H1 (cell line): ENCODE data around the gene RBM19. TPM values are rescaled to one million over a fixed set of nuclear protein-coding genes. Genes with fewer than 3 reads are reported as not detected.

ENCODE experiments used
- CTCF ChIA-PET: fragments of 300-600 bp; sonication (Branson Sonifier 250); formaldehyde crosslinking; loops from one replicate; lab custom pipeline; 2021; ENCODE audit not compliant: partially characterized antibody; lab: Charles Lee
- POLR2A ChIA-PET: fragments of 300-600 bp; sonication (Branson Sonifier 250); formaldehyde crosslinking; loops from one replicate; lab custom pipeline; 2021; ENCODE audit warnings: inconsistent platforms; ENCODE audit not compliant: partially characterized antibody; lab: Charles Lee
- DNase-seq, 2 experiments: peaks; one replicate each; pipeline versions ENCODE4 v3.0.0 to v3.0.0-alpha.2; 2010 to 2022; ENCODE audit warnings: low spot score in 2 of 2, low read depth in 1 of 2, mixed read lengths in 1 of 2
- FAIRE-seq: peaks from 2 replicates; lab custom pipeline; 2011; peaks lifted over from hg19 to GRCh38; lab: Jason Lieb, UNC
- H2AFZ ChIP-seq: 2 replicates; pipeline ENCODE4 v1.8.1; 2012; ENCODE audit warnings: low read length, inconsistent platforms
- H2AK5ac ChIP-seq: 2 replicates; pipeline ENCODE4 v1.6.1; 2013; ENCODE audit warnings: low read depth, low read length
- H2BK120ac ChIP-seq: replicated peaks from 2 replicates; pipeline ENCODE3; 2013; ENCODE audit warnings: low read depth, low read length, inconsistent platforms
- H2BK12ac ChIP-seq: 2 replicates; pipeline ENCODE4 v1.6.1; 2013; ENCODE audit warnings: low read depth, low read length
- H2BK15ac ChIP-seq: 2 replicates; pipeline ENCODE4 v1.6.1; 2013; ENCODE audit warnings: low read length
- H2BK20ac ChIP-seq: 2 replicates; pipeline ENCODE4 v1.6.1; 2013; ENCODE audit warnings: low read length
- H2BK5ac ChIP-seq: 2 replicates; pipeline ENCODE4 v1.6.1; 2013; ENCODE audit warnings: low read depth, low read length
- H3K14ac ChIP-seq: 2 replicates; pipeline ENCODE4 v1.6.1; 2013; ENCODE audit warnings: inconsistent platforms; ENCODE audit not compliant: insufficient read length
- H3K18ac ChIP-seq: 2 replicates; pipeline ENCODE4 v1.6.1; 2013; ENCODE audit warnings: low read length; ENCODE audit errors: extremely low read depth
- H3K23ac ChIP-seq: 2 replicates; pipeline ENCODE4 v1.6.1; 2013; ENCODE audit warnings: inconsistent platforms; ENCODE audit not compliant: insufficient read length
- H3K23me2 ChIP-seq: 2 replicates; pipeline ENCODE4 v1.6.1; 2013; ENCODE audit warnings: low read depth, low read length
- H3K27ac ChIP-seq: 2 replicates; pipeline ENCODE4 v1.6.1; 2011; ENCODE audit warnings: low read depth, low read length, inconsistent platforms
- H3K27me3 ChIP-seq, 4 experiments: replicated peaks in 1 of 4; 1 replicate in 1 of 4; 2 replicates in 3 of 4; pipeline versions ENCODE4 v1.6.1 to v1.8.1; 2011 to 2013; ENCODE audit warnings: low read length in 3 of 4, mild to moderate bottlenecking in 3 of 4, inconsistent platforms in 2 of 4, mixed read lengths in 2 of 4, moderate library complexity in 1 of 4; ENCODE audit not compliant: control insufficient read depth in 3 of 4, insufficient read depth in 3 of 4; ENCODE audit errors: extremely low read depth in 1 of 4
- H3K36me3 ChIP-seq, 4 experiments: 2 replicates each; pipeline versions ENCODE4 v1.6.1 to v1.8.1; 2011 to 2013; ENCODE audit warnings: mild to moderate bottlenecking in 4 of 4, low read length in 3 of 4, moderate library complexity in 2 of 4, control low read depth in 1 of 4, inconsistent platforms in 1 of 4; ENCODE audit not compliant: insufficient read depth in 4 of 4, control insufficient read depth in 2 of 4
- H3K4ac ChIP-seq: replicated peaks from 2 replicates; pipeline ENCODE3; 2013; ENCODE audit warnings: low read length, low read depth, mixed read lengths, inconsistent platforms; ENCODE audit not compliant: insufficient read length
- H3K4me1 ChIP-seq, 4 experiments: replicated peaks in 1 of 4; 1 replicate in 1 of 4; 2 replicates in 3 of 4; pipeline versions ENCODE4 v1.6.1 to v1.8.1; 2011 to 2013; ENCODE audit warnings: low read length in 3 of 4, inconsistent platforms in 2 of 4, mixed read lengths in 1 of 4; ENCODE audit not compliant: insufficient read depth in 4 of 4, control insufficient read depth in 3 of 4
- H3K4me2 ChIP-seq, 2 experiments: 2 replicates each; pipeline versions ENCODE4 v1.6.1 to v1.8.1; 2011 to 2013; ENCODE audit warnings: low read depth in 2 of 2, low read length in 2 of 2, control low read depth in 1 of 2, inconsistent platforms in 1 of 2, mild to moderate bottlenecking in 1 of 2; ENCODE audit not compliant: insufficient read depth in 1 of 2
- H3K4me3 ChIP-seq, 4 experiments: fragments of 200-600, 300-600 bp in 1 of 4; sonication (generic), shearing (Covaris generic), sonication (Bioruptor Twin) in 1 of 4; 2 replicates each; pipeline versions ENCODE4 v1.5.1 to v1.8.1; 2011 to 2016; ENCODE audit warnings: low read length in 4 of 4, low read depth in 3 of 4, control low read depth in 2 of 4, inconsistent platforms in 2 of 4, mild to moderate bottlenecking in 2 of 4, mixed read lengths in 1 of 4, moderate library complexity in 1 of 4; ENCODE audit not compliant: insufficient read depth in 2 of 4; ENCODE audit errors: extremely low read depth in 1 of 4
- H3K56ac ChIP-seq: replicated peaks from 2 replicates; pipeline ENCODE3; 2013; ENCODE audit warnings: low read depth, mild to moderate bottlenecking, mixed read lengths, low read length, inconsistent platforms; ENCODE audit not compliant: insufficient read length
- H3K79me1 ChIP-seq: 2 replicates; pipeline ENCODE4 v1.6.1; 2013; ENCODE audit warnings: low read depth, low read length, control low read depth
- H3K79me2 ChIP-seq, 2 experiments: 2 replicates each; pipeline versions ENCODE4 v1.6.1 to v1.8.1; 2012 to 2013; ENCODE audit warnings: low read length in 2 of 2, mild to moderate bottlenecking in 2 of 2, inconsistent platforms in 1 of 2; ENCODE audit not compliant: insufficient read depth in 2 of 2, control insufficient read depth in 1 of 2
- H3K9ac ChIP-seq, 4 experiments: replicated peaks in 1 of 4; 1 replicate in 1 of 4; 2 replicates in 3 of 4; pipeline versions ENCODE4 v1.6.1 to v1.8.1; 2011 to 2013; ENCODE audit warnings: low read depth in 3 of 4, low read length in 3 of 4, control low read depth in 2 of 4, mild to moderate bottlenecking in 2 of 4, moderate library complexity in 2 of 4, inconsistent platforms in 1 of 4; ENCODE audit errors: extremely low read depth in 1 of 4
- H3K9me3 ChIP-seq, 2 experiments: 2 replicates each; pipeline versions ENCODE4 v1.6.1 to v1.8.1; 2012 to 2013; ENCODE audit warnings: mild to moderate bottlenecking in 2 of 2, moderate library complexity in 2 of 2, control low read depth in 1 of 2, inconsistent platforms in 1 of 2, low read depth in 1 of 2, low read length in 1 of 2, mixed read lengths in 1 of 2; ENCODE audit not compliant: insufficient read depth in 2 of 2
- H4K20me1 ChIP-seq, 2 experiments: replicated peaks in 1 of 2; 2 replicates each; pipeline versions ENCODE3 to v1.8.1; 2011 to 2013; ENCODE audit warnings: inconsistent platforms in 2 of 2, low read length in 2 of 2, mild to moderate bottlenecking in 1 of 2; ENCODE audit not compliant: insufficient read depth in 2 of 2, control insufficient read depth in 1 of 2
- H4K5ac ChIP-seq: 2 replicates; pipeline ENCODE4 v1.6.1; 2013; ENCODE audit warnings: low read length, low read depth, mixed read lengths, inconsistent platforms; ENCODE audit not compliant: insufficient read length
- H4K8ac ChIP-seq: 2 replicates; pipeline ENCODE4 v1.8.0; 2013; ENCODE audit warnings: mild to moderate bottlenecking, moderate library complexity, low read length, inconsistent platforms; ENCODE audit not compliant: insufficient read depth; ENCODE audit errors: extremely low read depth
- H4K91ac ChIP-seq: replicated peaks from 2 replicates; pipeline ENCODE3; 2013; ENCODE audit warnings: low read length, mixed read lengths, inconsistent platforms; ENCODE audit not compliant: insufficient read length
- CTBP2 ChIP-seq: IDR thresholded peaks from 2 replicates; pipeline ENCODE4 v1.7.0; 2011; ENCODE audit warnings: borderline replicate concordance, mild to moderate bottlenecking, moderate library complexity, mixed read lengths, low read length; ENCODE audit not compliant: insufficient read depth, insufficient read length
- POLR2AphosphoS5 ChIP-seq: IDR thresholded peaks from 2 replicates; pipeline ENCODE4 v1.6.1; 2011; ENCODE audit warnings: low read depth, low read length
- SIRT6 ChIP-seq: IDR thresholded peaks from one replicate; pipeline ENCODE4 v1.7.1; 2012; ENCODE audit warnings: low read length, inconsistent platforms
- SUZ12 ChIP-seq: fragments of 200-600 bp; sonication (generic); IDR thresholded peaks from 2 replicates; pipeline ENCODE4 v1.6.1; 2012; ENCODE audit warnings: mild to moderate bottlenecking, inconsistent platforms, low read length, moderate library complexity, mixed read lengths
- YY1 ChIP-seq: IDR thresholded peaks from 2 replicates; pipeline ENCODE4 v1.6.1; 2011; ENCODE audit warnings: low read depth, mild to moderate bottlenecking, low read length
- whole genome bisulfite sequencing, 2 experiments: shearing (Covaris generic) in 1 of 2; methylation state at CpG; one replicate each; pipeline versions ENCODE4 v1.1.6 to v1.1.7; 2013 to 2015; ENCODE audit warnings: low lambda C conversion rate in 2 of 2, mixed read lengths in 2 of 2, inconsistent platforms in 1 of 2, low coverage in 1 of 2, missing lambda C conversion rate in 1 of 2; ENCODE audit not compliant: insufficient replicate concordance in 2 of 2, insufficient coverage in 1 of 2, insufficient read length in 1 of 2; ENCODE audit errors: extremely low coverage in 1 of 2, missing lambda C conversion rate in 1 of 2; 5-methylcytosine and 5-hydroxymethylcytosine counted together
- polyA plus RNA-seq, 7 experiments: library from polyadenylated mRNA; depleted of rRNA in 3 of 7; stranded (reverse) in 5 of 7; unstranded in 2 of 7; fragments of >200 nt in 5 of 7; fragments of 200-250 nt in 2 of 7; gene quantifications; 1 replicate in 5 of 7; 2 replicates in 1 of 7; 4 replicates in 1 of 7; pipeline versions ENCODE4 v1.2.1 to v1.2.3, GENCODE V29; 2011 to 2013; ENCODE audit warnings: missing spikeins in 2 of 7, mixed read lengths in 2 of 7
- total RNA-seq: library from RNA; stranded (reverse); fragmentation: NEBNext Ultra II Directional; extraction: Animal tissue kit (Norgen Biotek cat#: 25700); gene quantifications from 2 replicates; pipeline ENCODE4 v1.2.1, GENCODE V29; 2021

Gene RBM19
- total and polyA plus RNA-seq, 2 of the 8 experiments (the other 6 are each of a cell fraction or from before 2014, with no cell fraction given): 23.4 to 61.9 TPM

DNA sequence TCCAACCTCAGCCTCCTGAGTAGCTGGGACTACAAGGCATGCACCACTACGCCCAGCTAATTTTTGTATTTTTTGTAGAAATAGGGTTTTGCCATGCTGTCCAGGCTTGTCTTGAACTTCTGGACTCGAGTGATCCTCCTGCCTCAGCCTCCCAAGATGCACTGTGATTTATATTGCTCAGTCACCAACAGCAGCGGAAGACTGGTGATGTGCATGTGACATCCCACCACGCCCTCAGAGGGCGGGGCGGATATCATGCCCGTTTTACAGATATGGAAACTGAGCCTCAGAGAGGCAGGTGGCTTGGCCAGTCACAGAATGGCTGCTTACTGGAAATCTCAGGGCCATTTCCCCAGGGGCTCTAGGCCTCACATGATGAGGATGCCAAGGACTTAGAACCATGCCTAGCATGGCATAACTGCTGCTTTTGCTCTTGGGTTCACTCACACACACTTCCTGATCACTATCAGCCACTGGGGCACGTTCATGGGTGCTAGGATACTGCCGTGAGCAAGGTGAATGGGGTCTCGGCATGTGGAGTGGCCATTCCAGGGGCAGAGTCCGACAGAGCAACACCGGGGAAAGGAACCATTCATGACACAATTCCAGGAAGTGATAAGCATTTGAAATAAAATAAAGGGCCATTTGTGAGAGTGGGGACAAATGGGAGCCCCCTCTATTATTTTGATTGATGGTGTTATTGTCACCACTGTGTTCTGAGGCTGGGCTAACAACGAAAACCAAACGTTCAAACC lies 31.9 kb downstream of the RBM19 start:
- Histone ChIP-seq H3K18ac (no peak overlapping the region), H3K4me3 (no peak overlapping the region), H2AK5ac (no peak overlapping the region), H2BK15ac (no peak overlapping the region), H3K23ac (no peak overlapping the region), H3K9ac (no peak overlapping the region), H3K23me2 (no peaks in the 10 kb centered on the region), H3K27ac (no peak overlapping the region), H4K5ac (no peak overlapping the region), H3K9me3 (no peaks in the 10 kb centered on the region), H2BK5ac (no peak overlapping the region), H2BK12ac (no peak overlapping the region), H3K4ac (no peak overlapping the region), H3K56ac (no peak overlapping the region), H3K4me1 (peaks cover 0 to 23% (median 13%) of the 10 kb centered on the region in 4 experiments; a peak in 5 of 7 replicates), H2BK120ac (no peak overlapping the region), H3K79me2 (no peaks in the 10 kb centered on the region), H3K79me1 (no peaks in the 10 kb centered on the region; the same call in 1 of the 2 replicates), H3K27me3 (no peaks in the 10 kb centered on the region), H3K14ac (no peak overlapping the region), H2AFZ (no peak overlapping the region), H4K20me1 (peaks cover 2% of the 10 kb centered on the region in 2 experiments), H2BK20ac (no peak overlapping the region), H4K8ac (no peak overlapping the region), H4K91ac (no peak overlapping the region), H3K36me3 (peaks cover 12 to 41% (median 20%) of the 10 kb centered on the region in 4 experiments), H3K4me2 (no peak overlapping the region)
- DNase-seq (no peak), FAIRE-seq (no peak)
- ChIA-PET POLR2A (interaction anchor here (0.7 kb wide), 1 partner anchor 25 kb away, joined by 3 read pairs; no protein-coding TSS in a partner anchor), CTCF (no interaction called here)
- 88% methylated on average over 14 of the region's 14 CpGs; no CpG with 5 or more reads in 1 of the 2 experiments for WGBS, 2 experiments
- TF ChIP-seq SUZ12 (no peak), CTBP2 (no peak), YY1 (no peak), SIRT6 (no peak), POLR2AphosphoS5 (no peak)
